KG1 (cell line): ENCODE results near the gene DLGAP1.
"Not testable (repeated sequence)": the region's sequence is repeated elsewhere in the genome, so short reads cannot be mapped to it uniquely, and the experiment has no call there.

Experiments
- DNase-seq: peaks from one replicate; lab custom pipeline; 2025; lab: John Stamatoyannopoulos, UW

The DLGAP1 gene

DNA sequence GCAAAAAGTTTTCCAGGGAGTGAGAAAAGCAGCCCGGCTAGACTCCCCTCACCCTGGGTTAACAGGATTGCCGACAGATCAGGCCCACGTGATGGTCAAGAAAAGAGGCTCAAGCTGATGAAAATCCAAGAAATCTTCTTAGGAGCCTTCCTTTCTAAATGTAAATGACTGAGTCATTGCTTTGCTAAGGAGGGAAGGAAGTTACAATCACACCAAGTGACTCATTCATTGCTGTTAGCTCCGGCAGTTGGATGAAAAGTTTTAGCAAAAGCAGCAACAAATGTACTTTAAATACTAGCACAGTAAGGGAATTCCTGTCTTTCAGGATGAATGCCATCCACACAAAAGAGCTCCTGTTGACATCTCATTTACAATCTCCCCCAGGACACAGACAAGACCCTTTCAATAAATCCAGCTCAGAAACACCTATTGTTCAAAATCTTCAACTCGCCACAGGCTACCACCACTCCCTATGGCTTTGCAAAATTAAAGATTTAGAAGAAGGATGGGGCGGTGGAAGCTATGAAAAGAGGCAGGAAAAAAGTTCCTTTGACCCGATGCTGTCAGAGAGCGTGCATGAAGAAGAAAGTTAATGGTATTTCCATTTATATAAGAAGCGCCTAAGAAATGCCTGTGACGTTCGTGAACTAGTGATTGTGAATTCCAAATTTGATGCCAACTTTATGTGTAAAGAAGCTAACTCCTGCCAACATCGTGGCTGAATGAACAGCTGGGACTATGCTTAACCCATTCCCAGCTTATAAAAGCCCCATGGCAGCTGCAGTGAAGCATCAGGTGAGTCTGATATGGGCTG is 851.5 kb downstream of the DLGAP1 start:
- DNase-seq = no peak

DNA sequence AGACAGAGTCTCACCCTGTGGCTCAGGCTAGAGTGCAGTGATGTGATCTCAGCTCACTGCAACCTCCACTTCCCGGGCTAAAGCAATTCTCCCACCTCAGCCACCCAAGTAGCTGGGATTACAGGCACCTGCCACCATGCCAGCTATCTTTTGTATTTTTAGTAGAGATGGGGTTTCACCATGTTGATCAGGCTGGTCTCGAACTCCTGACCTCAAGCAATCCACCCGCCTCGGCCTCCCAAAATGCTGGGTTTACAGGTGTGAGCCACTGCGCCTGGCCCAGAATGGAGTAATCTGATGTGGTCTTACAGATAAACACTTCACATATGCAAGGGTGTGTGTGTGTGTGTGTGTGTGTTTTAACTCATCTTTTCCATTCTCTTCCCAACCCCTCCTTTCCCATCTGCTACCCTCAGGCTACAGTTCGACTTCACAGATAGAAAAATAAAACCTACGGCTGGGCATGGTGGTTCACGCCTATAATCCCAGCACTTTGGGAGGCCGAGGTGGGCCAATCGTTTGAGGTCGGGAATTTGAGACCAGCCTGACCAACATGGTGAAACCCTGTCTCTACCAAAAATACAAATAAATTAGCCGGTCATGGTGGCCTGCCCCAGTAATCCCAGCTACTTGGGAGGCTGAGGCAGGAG is 853.9 kb downstream of the DLGAP1 start:
- DNase-seq = not testable (repeated sequence)

- no peak for DNase-seq
These were observed 855.2 kb downstream of the DLGAP1 start for GRCh38 chr18:3599861-3600260.

- DNase-seq = no peak
These were observed 855.9 kb downstream of the DLGAP1 start for GRCh38 chr18:3599195-3599594.

DNA sequence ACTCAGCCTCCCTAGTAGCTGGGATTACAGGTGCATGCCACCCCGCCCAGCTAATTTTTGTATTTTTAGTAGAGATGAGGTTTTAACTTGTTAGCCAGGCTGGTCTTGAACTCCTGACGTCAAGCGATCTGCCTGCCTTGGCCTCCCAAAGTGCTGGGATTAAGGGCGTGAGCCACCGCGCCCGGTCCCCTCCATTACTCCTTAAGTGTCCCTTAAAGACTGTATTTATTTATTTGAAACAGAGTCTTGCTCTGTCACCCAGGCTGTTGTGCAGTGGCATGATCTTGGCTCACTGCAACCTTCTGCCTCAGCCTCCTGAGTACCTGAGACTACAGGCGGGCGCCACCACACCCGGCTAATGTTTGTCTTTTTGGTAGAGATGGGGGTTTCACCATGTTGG is 856.5 kb downstream of the DLGAP1 start:
- no peak for DNase-seq

GRCh38 chr18:3597409-3598357 is 857.4 kb downstream of the DLGAP1 start:
- DNase-seq = no peak

- peak; percentile 39 for DNase-seq
These were observed 858.3 kb downstream of the DLGAP1 start for GRCh38 chr18:3596637-3597384.

- no peak for DNase-seq
These were observed 858.8 kb downstream of the DLGAP1 start for GRCh38 chr18:3596324-3596636.

GRCh38 chr18:3595369-3596273 is 859.5 kb downstream of the DLGAP1 start:
- peak; percentile 23 for DNase-seq

DNA sequence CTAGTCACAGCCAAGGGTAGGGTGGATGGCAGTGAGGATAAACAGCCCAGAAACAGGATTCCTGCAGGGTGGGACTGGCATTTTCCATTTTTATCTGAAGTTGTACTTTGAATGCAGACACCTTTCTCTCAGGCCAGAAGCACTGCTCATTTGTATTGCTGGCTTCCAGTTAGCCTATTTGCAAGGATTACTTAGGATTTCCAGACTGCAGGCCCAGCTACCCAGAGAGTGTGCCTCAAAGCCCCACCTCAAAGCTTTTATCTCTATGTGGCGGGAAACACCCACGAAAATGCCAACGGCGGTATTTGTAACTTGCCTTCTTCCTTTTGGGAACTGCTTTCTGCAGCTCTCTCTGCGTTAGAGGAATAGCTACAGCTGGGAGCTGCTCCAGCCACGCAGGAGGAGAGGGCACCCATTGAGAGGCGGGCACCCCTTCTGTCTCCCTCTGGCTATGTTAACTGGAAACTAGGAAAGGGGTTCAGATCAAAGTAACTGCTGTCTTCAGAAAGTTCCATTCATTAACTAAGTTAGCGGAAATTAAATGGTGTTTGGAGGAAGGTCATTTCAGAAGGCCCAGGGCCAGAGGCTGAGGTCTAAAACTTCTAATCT is 860.2 kb downstream of the DLGAP1 start:
- DNase-seq = no peak

DNA sequence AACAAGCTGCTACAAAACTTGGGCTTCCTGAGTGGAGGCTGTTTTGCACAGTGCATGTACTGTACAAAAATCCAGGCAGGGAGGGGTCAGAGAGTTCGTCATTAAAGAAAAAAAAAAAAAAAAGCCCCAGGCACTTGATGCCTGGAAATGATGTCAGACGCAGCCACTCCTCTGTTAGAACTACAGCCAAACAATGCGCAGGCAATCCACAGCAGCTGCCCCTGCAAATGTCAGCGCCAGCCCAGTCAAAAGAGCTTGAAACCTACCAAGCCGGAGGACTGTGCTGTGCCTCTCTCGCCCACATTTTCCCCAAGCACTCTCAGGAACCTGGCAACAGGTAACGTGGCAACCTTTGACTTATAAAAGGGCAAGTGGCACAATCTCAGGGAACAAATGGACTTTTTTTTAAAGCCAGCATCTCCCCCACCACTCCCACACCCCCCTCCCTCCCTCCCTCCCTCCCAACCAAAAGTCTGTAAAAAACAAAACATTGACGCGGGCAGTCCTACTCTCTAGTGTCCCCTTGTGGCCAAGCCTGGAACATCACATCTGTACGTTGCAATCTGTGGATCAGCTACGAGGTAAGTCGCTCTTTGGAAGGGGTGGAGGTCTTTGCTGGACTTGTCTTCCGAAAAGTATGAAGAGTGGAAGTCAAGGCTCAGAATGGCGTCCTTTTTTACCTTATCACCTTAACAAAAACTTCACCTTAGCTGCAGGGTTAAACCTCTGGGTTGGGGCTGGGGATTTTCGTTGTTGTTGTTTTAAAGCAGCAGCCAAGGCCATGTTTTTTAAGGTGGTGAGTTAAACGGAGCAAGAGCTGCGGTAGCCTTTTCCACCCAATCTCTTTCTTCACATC is 861.0 kb downstream of the DLGAP1 start:
- DNase-seq = peak; percentile 89

DNA sequence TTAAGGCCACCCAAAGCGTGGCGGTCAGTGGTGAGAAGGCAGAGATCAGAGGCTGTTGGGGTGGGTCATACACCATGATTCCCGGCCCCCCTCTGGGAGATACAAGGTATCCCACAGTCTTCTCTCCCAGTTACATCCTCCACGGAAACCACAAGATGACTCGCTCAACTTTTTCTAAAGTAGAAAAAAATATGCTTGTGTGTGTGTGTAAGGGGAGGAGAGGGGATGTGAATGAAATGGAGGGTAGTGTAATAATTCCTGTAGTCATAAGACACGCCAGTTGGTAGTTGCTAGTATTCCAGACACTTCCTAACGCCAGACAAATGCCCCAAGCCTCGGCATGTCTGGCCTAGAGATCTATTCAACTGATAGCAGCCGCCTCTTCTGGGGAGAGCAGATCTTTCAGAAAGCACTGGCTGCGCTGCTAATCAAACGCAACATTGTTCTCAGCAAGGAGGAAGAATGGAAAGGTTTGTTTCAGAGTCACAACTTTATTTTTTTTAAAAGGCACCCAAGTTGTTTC is 861.7 kb downstream of the DLGAP1 start:
- no peak for DNase-seq

DNA sequence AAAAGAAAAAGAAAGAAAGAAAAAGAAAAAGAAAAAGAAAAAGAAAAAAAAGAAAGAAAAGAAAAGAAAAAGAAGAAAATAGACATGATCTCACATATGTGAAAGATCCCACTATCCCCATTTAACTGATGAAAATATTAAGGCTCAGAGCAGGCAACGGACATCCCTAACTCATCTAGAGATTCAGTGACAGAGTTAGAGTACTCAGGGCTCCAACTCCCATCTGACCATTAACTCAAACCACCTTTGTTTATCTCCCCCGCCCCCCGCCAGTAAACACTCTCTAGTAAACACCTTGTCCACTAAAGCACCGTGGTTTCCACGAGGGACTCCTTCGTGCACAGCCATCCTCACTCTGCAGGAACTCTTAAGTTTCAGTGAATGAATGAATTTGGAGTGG is 862.2 kb downstream of the DLGAP1 start:
- no peak for DNase-seq

GRCh38 chr18:3590096-3590630 is 864.9 kb downstream of the DLGAP1 start:
- no peak for DNase-seq

DNA sequence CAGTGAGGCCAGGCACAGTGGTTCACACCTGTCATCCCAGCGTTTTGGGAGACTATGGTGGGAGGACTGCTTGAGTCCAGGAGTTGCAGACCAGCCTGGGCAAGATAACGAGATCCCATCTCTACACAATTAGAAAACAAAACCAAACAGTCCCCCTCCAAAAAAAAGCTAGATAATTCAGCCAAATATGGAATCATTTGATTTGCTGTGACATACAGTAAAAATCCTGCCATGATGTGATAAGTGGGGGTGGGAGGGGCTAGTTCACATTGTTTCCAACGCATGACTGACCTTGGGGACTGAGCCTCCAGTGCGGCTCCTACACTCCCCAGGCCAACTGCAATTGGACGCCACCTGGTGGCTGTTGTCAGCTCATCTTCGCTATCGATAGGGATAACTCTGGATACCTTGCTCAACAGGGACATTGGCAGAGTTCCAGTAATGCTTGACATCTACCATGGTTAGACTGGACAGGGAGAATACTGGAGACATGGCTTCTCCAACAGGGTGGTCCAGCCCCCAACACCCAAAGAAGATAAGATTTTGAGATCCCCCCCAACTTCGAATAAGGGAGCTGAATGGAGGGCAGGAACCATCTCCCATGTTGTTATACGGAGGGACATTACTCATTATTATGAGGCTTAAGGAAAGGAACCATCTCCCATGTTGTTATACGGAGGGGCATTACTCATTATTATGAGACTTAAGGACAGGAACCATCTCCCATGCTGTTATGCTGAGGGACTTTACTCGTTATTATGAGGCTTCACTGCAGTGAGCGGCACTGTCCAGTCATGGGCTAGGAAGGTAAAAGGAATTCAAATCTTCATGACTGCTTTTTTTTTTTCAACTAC is 869.2 kb downstream of the DLGAP1 start:
- DNase-seq = peak; percentile 62

GRCh38 chr18:3584897-3585460 is 870.1 kb downstream of the DLGAP1 start:
- no peak for DNase-seq

DNA sequence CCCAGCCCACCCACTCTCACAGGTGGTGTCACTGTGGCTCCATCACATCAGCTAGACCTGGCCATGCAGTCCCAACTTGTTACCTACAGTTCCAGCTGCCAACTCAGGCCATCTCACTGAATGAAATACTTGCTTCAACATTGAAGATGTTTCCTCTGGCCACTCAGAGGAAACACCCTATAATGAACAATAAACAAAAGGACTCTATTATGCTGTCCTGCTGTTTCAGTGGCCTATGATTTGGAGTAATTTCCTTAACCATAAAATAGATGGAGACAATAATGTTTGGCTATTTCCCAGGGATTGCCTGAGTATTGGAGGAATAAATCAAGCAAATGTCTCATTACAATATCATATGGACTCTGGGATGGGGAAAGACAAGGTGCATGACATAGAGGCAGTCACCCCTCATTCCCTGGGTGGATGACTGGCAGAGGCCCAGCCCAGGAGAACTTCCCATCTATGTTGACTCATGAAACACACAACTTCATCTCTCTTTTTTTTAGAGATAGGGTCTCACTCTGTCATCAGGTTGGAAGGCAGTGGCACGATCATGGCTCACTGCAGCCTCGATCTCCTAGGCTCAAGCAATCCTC is 870.7 kb downstream of the DLGAP1 start:
- DNase-seq = no peak
